HG02588 (cell line): ENCODE data around the gene IL2RA.
"Not testable (repeated sequence)": the region's sequence is repeated elsewhere in the genome, so short reads cannot be mapped to it uniquely, and the experiment has no call there.

Experiments used
- ATAC-seq: cut with Tn5 transposase; IDR thresholded peaks from one replicate; pipeline ENCODE4 v1.9.1; 2021; ENCODE audit warnings: mild to moderate bottlenecking, moderate library complexity; ENCODE audit not compliant: unreplicated experiment

IL2RA gene

DNA sequence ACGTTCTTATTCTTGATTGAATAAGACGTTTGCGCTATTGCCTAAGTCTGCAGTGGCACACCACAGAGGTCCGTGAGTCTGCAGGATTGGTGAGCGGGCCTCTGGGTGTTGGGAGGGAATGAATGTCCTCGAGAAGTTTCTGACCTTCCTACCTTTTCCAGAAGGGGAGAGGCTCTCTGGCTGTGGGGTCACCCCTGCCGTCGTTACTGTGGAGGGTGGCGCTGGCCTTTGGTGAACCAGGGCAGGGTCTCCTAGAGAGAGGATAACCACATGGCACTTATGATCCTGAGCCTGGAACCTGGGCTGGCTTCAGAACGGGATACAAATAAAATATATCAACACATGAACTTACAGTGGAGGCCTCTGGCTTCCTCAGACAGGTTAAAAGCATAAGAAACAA is 98.6 kb downstream of the IL2RA start:
- no peak for ATAC-seq

DNA sequence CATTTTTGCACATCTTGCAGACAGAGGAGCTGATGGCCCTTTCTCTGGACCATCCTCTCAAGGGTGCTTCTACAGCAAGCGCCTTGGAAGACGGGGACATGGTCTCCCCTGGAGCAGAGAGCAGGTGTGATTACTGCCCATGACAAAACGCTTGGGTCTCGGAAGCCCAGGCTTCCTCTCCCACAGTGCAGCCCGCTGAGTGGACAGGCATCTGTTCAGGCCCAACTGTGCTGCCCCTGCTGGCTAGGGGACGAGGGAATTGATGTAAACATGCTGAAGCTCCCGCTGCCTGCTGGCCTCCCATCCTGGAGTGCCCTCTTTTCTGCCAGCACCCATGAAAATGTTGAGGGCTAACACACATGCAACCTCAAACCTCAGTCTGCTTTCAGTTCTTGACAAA is 99.1 kb downstream of the IL2RA start:
- no peak for ATAC-seq

DNA sequence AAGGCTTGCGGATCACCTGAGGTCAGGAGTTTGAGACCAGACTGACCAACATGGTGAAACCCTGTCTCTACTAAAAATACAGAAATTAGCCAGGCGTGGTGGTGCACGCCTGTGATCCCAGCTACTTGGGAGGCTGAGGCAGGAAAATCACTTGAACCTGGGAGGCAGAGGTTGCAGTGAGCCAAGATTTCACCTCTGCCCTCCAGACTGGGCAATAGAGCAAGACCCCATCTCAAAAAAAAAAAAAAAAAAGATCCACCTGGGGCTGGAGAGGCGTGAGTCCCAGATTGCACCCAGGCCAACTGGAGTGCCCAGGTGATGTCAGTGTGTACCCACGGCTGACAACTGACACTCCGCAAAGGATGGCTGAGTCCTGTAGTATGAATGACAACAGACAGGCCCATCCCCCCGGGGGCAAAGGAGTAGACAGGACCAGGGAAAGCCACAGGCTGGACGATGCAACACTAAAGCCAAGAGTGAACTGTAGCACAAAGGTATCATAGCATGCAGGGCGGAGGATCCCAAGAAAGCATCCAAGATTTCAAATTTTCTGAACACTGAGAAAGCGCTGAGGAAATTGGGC is 99.7 kb downstream of the IL2RA start:
- not testable (repeated sequence) for ATAC-seq

DNA sequence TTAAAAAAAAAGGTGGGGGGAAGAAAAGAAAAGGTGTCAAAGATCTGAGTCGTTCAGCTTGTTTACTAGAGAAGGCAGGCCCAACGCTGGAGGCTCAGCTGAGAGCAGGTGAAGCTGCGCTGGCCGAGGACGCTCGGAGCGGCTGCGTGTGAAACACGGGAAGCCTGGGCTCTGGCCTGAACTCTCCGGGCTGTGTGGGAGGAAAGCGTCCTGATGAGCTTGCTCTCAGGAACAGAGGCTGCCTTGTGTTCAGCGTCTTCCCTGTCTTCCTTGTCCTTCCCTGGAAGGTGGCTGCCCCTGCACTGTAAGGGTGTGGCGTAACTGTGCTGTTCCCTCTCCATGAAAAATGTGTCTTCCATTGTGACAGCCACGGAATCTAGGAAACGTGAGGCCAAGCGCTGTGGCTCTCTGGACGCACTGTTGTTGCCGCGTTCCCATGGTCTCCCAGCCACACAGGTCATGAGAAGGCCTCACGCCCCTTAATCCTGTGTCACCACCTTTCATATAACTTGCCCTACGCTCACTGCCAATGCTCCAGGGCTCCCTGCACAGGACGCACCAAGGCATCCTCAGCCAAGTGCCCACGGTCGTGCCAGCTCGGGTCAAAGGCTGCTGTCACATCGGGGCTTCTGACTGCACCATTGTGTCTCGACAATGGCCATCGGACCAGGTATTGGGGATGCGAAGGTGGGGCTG is 100.6 kb downstream of the IL2RA start:
- ATAC-seq = no peak

DNA sequence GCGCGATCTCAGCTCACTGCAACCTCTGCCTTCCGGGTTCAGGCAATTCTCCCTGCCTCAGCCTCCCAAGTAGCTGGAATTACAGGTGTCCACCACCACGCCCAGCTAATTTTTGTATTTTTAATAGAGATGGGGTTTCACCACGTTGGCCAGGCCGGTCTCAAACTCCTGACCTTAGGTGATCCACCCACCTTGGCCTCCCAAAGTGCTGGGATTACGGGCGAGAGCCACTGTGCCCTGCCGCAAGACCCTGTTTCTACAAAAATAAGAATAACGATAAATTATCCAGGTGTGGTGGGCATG is 101.2 kb downstream of the IL2RA start:
- ATAC-seq = not testable (repeated sequence)
